VCaP (cell line): ENCODE measurements around the gene LRRC26.

Experiments
- H3K27ac ChIP-seq: fragments of 450-650 bp; 2 replicates; pipeline ENCODE4 v1.5.1; 2017
- TF ChIP-seq, protein P1 (sequence below): fragments of 450-650 bp; conservative IDR thresholded peaks from 2 replicates; pipeline ENCODE4 v1.5.1; 2017; ENCODE audit warnings: mild to moderate bottlenecking, moderate library complexity

The LRRC26 gene

GRCh38 chr9:137148661-137149060 is 21.2 kb downstream of the LRRC26 start:
- H3K27ac ChIP-seq: no peak overlapping the region
- TF ChIP-seq, protein P1, sequence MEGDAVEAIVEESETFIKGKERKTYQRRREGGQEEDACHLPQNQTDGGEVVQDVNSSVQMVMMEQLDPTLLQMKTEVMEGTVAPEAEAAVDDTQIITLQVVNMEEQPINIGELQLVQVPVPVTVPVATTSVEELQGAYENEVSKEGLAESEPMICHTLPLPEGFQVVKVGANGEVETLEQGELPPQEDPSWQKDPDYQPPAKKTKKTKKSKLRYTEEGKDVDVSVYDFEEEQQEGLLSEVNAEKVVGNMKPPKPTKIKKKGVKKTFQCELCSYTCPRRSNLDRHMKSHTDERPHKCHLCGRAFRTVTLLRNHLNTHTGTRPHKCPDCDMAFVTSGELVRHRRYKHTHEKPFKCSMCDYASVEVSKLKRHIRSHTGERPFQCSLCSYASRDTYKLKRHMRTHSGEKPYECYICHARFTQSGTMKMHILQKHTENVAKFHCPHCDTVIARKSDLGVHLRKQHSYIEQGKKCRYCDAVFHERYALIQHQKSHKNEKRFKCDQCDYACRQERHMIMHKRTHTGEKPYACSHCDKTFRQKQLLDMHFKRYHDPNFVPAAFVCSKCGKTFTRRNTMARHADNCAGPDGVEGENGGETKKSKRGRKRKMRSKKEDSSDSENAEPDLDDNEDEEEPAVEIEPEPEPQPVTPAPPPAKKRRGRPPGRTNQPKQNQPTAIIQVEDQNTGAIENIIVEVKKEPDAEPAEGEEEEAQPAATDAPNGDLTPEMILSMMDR: no peak

- H3K27ac ChIP-seq: no peak overlapping the region
- TF ChIP-seq, protein P1: no peak
Observed at GRCh38 chr9:137148242-137148641, 21.6 kb downstream of the LRRC26 start.

DNA sequence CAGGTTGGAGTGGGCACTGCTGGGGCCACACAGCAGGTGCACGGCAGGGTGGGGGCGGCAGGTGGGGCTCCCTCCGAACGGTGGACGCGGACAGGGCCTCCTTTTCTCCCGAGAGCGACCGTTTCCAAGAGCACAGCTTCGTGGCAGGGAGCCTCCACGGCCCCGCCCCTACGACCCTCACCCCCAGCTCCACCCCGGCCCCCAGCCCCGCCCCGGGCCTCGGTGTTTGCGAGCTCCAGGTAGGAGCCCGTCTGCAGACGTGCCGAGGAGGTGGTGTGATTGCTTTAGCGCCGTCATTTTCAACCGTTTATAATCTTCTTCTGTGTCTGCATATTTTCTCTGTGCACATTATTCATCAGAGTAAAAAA is 22.1 kb downstream of the LRRC26 start:
- TF ChIP-seq, protein P1: no peak

GRCh38 chr9:137147091-137147792 is 22.6 kb downstream of the LRRC26 start:
- TF ChIP-seq, protein P1: no peak
- no peak overlapping the region for H3K27ac ChIP-seq

More for the DNA sequence above, 22.1 kb downstream of the LRRC26 start:
- H3K27ac ChIP-seq: no peak overlapping the region

- H3K27ac ChIP-seq: no peak overlapping the region
- TF ChIP-seq, protein P1: no peak
Observed at GRCh38 chr9:137146527-137146918, 23.3 kb downstream of the LRRC26 start.

DNA sequence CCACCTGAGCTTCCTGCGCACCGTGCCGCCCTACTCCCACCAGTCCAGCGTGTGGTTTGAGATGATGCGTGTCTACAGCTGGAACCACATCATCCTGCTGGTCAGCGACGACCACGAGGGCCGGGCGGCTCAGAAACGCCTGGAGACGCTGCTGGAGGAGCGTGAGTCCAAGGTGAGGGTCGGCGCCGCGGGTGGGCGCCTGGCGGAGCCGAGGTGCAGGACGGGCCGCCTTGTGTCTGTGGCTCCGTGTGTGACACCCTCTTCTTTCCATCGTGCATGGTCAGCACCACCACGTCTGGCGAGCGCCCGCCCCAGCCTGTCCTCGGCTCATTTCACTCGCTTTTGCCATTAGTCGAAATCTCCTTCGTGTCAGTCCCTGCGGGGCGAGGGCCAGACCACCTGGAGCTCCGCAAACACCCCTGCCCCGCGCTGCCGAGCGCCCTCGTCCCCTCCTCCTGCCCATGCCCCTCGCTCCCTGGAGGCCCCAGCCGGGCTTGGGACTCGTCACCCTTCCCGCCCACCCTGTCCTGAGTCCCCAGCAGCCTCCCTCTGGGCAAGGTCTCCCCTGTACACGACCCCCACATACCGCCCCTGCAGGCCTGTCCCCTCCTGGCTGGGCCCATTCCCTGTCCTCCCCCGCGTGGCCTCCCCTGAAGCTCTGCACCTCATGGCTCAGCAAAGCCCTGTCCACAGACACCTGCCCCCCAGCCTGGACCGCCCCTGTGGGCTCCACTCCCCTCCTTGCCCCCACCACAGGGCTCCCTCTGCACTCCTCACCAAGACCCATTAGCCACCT is 23.9 kb downstream of the LRRC26 start:
- H3K27ac ChIP-seq: no peak overlapping the region
- TF ChIP-seq, protein P1: no peak

GRCh38 chr9:137143459-137143858 is 26.4 kb downstream of the LRRC26 start:
- TF ChIP-seq, protein P1: no peak

More at GRCh38 chr9:137143459-137143858, 26.4 kb downstream of the LRRC26 start:
- H3K27ac ChIP-seq: no peak overlapping the region
